ENCODE results near the gene PP2D1.
"Not testable (repeated sequence)": the region's sequence is repeated elsewhere in the genome, so short reads cannot be mapped to it uniquely, and the experiment has no call there.

PP2D1 gene

GRCh38 chr3:20040548-20041196, 28.6 kb upstream of the PP2D1 start:
- peak; percentile 57 to 83 (median 62) for DNase-seq

GRCh38 chr3:20039765-20040547, 27.9 kb upstream of the PP2D1 start, which contains the start of gene KAT2B:
KAT2B (plus strand) TSS chr3:20040446; CDS start chr3:20040478, 32 bp downstream.
- DNase-seq, result peak; percentile 71 to 88 (median 76)

GRCh38 chr3:20039466-20039764, 27.4 kb upstream of the PP2D1 start:
- no peak for DNase-seq

DNA sequence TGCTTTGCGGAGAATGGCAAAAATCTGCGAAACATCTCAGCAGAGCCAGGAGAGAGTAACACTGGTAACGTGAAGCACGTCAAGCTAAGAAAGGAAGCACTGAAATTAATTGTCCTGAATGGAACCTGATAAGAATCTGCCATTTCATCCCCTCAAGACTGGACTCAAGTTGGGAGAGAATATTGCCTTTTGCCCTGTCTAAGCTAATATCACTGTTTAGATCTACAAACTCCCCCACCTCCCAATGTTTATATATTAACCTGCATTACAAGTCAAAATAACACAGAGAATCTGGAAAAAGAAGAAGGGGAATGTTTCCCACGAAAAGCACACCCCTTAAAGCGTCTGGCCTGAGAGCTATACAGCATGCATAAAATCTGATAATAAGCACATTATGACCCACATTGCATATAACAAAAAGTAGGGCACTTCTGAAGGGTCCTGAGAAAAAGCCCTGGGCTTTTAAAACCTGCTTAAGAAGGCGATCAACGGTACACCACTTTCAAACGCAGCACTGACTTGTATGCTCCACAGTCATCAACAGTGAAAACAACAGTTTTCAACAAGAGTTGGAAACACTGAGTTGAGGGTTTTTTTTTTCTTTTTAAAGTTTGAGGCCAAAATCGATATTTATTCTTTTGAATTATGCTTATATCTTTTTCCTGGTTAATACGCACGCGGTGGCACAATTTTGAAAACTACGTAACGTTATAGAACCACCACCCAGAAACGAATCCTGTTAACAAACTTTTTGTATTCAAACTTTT, 26.8 kb upstream of the PP2D1 start:
- no peak for DNase-seq

- no peak for DNase-seq
These were observed 25.4 kb upstream of the PP2D1 start for GRCh38 chr3:20037255-20037996.

GRCh38 chr3:20035019-20035418, 23.0 kb upstream of the PP2D1 start:
- DNase-seq, result no peak

DNA sequence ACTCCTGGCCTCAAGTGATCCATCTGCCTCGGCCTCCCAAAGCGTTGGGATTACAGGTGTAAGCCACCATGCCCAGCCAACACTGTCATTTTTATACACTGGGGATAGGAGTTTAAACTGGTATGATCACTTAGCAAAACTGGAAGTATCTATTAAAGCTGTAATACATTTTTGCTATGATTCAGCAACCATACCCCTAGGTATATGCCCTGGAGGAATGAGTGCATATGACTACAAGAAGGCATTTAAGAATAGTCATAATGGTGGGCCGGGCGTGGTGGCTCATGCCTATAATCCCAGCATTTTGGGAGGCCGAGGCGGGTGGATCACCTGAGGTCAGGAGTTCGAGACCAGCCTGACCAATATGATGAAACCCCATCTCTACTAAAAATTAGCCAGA, 19.9 kb upstream of the PP2D1 start:
- not testable (repeated sequence) for DNase-seq

DNA sequence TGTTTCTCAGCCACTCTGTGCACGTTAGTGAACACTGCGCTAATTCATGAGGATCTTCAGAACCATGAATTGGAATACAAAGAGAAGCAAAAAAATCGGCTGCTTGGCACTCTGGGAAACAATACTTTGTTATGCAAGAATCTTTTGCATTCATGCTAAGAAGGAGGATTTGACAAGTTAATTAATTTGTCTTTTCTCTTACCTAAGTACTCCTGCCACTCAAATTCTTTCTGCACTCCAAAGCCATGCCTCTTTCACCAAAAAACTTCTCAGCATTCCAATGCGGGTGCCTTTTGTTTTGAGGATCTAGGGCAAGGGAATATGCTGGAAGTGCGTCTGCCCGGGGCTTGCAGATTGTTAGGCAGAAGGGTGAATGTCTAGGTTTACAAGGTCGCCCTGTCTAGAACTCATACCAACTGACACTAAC, 16.9 kb upstream of the PP2D1 start:
- DNase-seq, result no peak

DNA sequence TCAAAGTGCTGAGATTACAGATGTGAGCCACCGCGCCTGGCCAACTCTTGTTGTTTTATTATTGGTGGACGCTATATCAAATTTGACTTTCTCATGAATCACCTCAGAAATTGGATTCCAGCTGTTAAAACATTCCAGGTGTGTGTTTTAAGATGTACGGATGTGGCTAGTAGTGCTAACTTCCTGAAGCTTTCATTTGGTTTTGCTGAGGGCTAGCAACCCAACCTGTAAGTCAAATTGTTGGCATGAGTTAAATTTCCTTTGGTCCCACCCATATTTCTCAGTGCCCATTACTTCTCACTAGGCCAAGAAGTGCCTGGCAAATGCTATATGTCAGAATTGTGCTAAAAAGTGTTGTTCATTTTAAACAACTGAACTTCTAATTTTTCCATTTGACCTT, 15.1 kb upstream of the PP2D1 start:
- DNase-seq, result no peak

- DNase-seq, result no peak
These were observed 11.8 kb upstream of the PP2D1 start for GRCh38 chr3:20023623-20024405.

DNA sequence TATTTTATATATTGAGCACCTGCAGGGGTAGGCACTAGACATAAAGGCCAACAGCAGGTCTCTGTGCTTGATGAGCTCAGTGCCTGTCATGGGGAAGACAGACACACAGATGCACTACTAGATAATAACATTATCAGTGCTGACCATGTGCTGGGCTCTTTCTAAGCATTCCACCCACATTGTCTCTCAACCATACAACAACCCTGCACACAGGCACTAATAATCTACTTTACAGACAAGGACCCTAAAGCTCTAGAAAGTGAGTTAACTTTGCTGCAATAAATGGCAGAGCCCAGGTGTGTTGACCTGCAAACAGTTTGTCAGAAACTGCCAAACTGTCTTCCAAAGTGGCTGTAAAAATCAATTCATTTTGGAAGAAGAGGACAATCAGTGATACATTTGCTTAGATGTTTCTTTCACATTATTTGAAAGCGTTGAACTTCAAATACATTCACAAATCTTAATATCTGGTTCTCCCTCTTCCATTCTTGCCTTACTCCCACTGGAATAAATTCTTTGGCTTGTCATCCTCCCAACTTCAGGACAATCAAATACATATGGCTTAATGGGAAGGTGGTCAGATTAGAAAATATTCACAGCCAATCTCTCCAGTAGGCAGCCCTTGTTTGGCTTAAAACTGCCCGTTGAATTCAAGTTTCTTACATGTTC, 11.0 kb upstream of the PP2D1 start:
- no peak for DNase-seq

- not testable (repeated sequence) for DNase-seq
These were observed 4.0 kb upstream of the PP2D1 start for GRCh38 chr3:20016076-20016475.

DNA sequence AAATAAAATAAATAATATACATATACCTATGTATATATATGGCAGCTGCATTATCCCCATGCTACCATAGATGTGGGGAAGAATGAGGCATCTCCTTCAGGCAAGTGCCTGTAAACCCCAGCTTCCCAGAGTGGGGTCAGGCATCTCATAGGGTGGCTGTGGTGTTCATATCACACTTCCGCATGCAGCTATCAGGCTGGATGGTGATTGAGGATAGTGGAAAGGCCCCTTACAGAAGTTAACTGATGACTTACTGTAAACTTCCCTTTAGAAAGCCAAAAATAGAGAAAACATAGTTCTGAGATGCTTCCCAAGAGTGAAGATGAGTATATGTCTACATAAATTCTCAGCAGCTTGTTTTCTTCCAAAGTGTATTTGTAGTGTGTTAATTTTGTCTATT, 3.5 kb upstream of the PP2D1 start:
- no peak for DNase-seq

GRCh38 chr3:20013396-20013795, 1.3 kb upstream of the PP2D1 start:
- DNase-seq, result no peak

- DNase-seq, result no peak
These were observed 3.4 kb downstream of the PP2D1 start for GRCh38 chr3:20008646-20009045.

DNA sequence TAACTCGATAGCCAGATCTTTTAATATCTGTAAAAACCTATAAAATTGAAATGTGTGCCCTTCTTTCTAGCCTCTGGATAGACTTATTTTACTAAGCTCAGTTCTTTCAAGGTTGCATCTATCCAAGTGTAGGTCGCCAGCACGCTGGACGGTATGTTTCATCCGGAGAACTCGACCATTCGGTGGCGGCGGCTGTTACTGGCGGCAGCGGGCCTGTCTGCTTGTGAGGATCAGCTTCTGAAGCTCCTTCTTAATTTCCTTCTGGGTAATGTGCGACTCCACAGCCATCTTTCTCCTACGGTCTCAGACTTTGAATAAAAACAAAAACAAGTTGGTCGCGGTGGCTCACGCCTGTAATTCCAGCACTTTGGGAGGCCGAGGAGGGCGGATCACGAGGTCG, 4.1 kb downstream of the PP2D1 start:
- no peak for DNase-seq

- no peak for DNase-seq
These were observed 10.1 kb downstream of the PP2D1 start for GRCh38 chr3:20001932-20002331.

GRCh38 chr3:19997502-19997901, 14.6 kb downstream of the PP2D1 start:
- DNase-seq, result no peak

DNA sequence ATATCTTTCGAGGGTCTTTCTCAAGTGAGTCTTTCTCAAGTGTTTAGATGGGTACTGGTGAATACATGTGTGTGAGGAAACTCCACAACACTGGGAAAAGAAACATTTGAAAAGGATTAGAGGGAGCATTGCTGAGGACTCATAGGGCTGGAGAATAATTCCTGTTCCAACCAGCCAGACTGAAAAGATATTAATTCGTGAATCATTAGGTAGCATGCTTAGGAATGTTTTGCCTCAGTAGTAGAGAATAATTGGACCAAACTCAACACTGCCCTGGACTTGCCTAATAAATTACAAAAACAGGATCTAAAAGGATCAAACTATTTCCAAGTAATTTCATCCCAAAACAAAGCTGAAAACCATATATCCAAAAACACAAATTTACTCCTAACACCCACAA, 17.3 kb downstream of the PP2D1 start:
- no peak for DNase-seq

DNA sequence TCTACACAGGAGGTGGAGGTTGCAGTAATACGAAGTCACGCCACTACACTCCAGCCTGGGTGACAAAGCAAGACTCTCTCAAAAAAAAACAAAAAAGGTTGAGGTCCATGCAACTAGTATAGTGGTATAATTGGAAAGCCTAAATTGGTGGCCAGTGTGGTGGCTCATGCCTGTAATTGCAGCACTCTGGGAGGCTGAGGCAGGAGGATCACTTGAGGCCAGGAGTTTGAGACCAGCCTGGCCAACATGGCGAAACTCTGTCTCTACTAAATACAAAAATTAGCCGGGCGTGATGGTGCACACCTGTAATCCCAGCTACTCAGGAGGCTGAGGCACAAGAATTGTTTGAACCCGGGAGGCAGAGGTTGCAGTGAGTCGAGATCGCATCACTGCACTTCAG, 23.2 kb downstream of the PP2D1 start:
- DNase-seq, result not testable (repeated sequence)

DNA sequence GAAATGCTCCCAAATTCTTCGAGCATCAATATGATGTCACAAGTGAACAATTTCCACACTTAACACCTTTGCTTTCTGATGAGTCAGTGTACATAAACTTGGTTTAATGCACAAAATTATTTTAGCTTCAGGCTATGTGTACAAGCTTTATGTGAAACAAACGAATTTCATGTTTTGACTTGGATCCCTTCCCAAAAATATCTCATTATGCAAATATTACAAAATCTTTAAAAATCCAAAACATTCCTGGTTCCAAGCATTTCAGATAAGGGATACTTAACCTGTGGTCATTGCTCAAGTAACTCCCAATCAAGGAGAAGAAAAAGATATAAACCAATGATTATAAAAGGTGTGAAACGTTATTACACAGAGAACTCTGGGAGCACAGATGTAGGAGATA, 40.0 kb downstream of the PP2D1 start:
- no peak for DNase-seq

- DNase-seq, result no peak
These were observed 41.7 kb downstream of the PP2D1 start for GRCh38 chr3:19970327-19970726.
